Gastroesophageal sphincter (tissue), 3 donors: ENCODE measurements around the gene MCC.

Source experiments
- CTCF ChIP-seq, 4 experiments: fragments of 200-600 bp in 2 of 4; fragments of 450-650 bp in 2 of 4; sonication (generic) in 1 of 4; IDR thresholded peaks; one replicate each; pipeline ENCODE4 v1.5.1; 2017 to 2019; ENCODE audit warnings: antibody characterized with exemption in 4 of 4, mild to moderate bottlenecking in 2 of 4, moderate library complexity in 2 of 4
- POLR2AphosphoS5 ChIP-seq: sonication (generic); formaldehyde crosslinking; IDR thresholded peaks from one replicate; pipeline ENCODE4 v1.6.1; 2017; ENCODE audit warnings: antibody characterized with exemption

- TF ChIP-seq POLR2AphosphoS5 = no peak
- no peak for TF ChIP-seq CTCF (IDR thresholded peaks at IDR 0.05)
Measured at GRCh38 chr5:113263545-113263944, 224.7 kb downstream of the MCC start.
